Measurements from ENCODE around the gene DDX4. TPM values are rescaled to one million over a fixed set of nuclear protein-coding genes. Genes with fewer than 3 reads are reported as not detected.

The DDX4 gene
- not detected in 2 replicates for total RNA-seq

DNA sequence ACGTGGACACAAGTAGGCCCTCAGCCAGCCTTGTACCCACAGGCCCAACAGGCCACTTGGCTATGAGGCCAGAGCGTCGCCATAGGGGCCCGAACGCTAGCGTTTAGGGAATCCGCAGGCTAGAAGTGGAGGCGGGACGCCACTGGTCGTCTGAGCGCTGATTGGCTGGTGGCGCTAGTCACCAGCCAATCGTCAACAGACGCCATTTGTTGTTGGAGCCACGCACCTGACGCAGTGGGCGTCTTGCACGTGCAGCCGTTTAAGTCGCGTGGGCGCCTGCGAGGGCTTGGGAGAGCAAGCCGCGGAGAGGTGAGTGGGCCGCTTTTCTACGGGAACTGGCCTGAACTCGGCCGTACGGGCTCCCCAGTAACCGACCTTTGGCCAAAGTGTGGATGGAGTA is at the start of gene DDX4:
TSS of gene DDX4 (plus strand) at position 269 of the 400 bp plus-strand sequence. CDS start 903 bp downstream, outside the sequence.

DNA sequence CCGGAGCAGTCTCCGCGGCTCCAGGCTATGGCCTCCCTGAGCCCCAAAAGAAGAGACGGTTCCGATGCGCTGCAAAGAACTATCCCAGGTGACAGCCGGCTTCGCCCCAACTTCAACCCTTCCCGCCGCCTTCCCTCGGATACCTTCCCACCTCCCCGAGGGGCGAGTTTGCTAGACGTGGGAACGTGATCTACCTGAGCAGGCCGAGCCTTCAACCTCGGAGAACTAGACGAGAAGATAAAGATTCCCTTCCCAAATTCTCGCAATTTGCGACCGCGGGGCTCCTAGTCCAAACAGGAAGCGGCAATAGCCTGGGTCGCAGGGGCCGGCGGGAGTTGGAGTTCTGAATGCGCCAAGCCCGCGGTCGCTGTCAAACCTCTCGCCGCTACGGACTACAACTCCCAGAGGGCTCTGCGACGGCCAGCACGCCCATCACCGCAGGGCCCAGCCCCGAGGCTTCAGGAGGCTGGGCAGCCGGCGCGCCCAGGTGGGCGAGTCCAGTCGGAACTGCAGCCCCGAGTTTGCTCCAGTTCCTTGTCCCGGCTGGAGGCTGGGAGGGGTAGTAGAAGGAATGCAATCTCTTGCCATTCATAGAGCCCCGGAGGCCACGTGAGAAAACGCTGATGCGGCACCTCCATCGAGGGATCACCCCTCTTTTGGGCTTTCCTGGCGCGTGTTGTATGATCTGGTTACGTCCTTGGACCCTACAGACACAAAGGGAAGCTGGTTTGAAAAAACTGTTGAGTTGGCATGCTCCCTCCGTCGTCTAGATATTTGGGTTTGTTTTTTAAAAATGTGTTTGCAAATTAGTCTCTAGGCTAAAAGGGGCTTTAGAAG is 25.6 kb upstream of the DDX4 start, which contains the start of gene SLC38A9:
TSS of gene SLC38A9 (minus strand) at position 302 of the 837 bp plus-strand sequence. CDS start 14,366 bp downstream, outside the sequence.

GRCh38 chr5:55850839-55851674 is 113.2 kb downstream of the DDX4 start, which contains the start of gene IL31RA:
Gene IL31RA (plus strand): TSS chr5:55851357. CDS start chr5:55851571, 214 bp downstream.

Other genes with a start within 250 kb of the DDX4 start
- gene PLPP1, start 203.1 kb upstream of the DDX4 start, total RNA-seq: 56.3 and 79.8 TPM in 2 replicates
- 24.6 and 29.1 TPM in 2 replicates for gene SLC38A9, start 25.7 kb upstream of the DDX4 start, total RNA-seq
- 0.13 and 0.76 TPM in 2 replicates for gene IL31RA, start 113.3 kb downstream of the DDX4 start, total RNA-seq